Transverse colon (tissue), 4 donors: Measurements from ENCODE around the gene PCMTD2. TPM values are rescaled to one million over a fixed set of nuclear protein-coding genes. Genes with fewer than 3 reads are reported as not detected.

Experiments used
- DNase-seq: peaks from one replicate; pipeline ENCODE4 v3.0.0-alpha.2; 2019
- H3K27ac ChIP-seq, 4 donors: fragments of 200-600 bp; sonication (generic); 2 replicates each; pipeline ENCODE4 v1.5.1; 2016 to 2018; ENCODE audit warnings: inconsistent platforms in 4 of 4
- H3K27me3 ChIP-seq: fragments of 200-600 bp; sonication (generic); 2 replicates; pipeline ENCODE4 v1.5.1; 2017; ENCODE audit warnings: inconsistent platforms
- H3K36me3 ChIP-seq, 4 donors: fragments of 200-600 bp; sonication (generic); 2 replicates each; pipeline ENCODE4 v1.5.1; 2017 to 2019; ENCODE audit warnings: inconsistent platforms in 4 of 4
- H3K4me1 ChIP-seq, 4 donors: fragments of 200-600 bp; sonication (generic); 2 replicates each; pipeline ENCODE4 v1.5.1; 2017 to 2020; ENCODE audit warnings: inconsistent platforms in 4 of 4
- H3K4me3 ChIP-seq, 4 donors: fragments of 200-600 bp; sonication (generic); 1 replicate in 1 of 4; 2 replicates in 3 of 4; pipeline versions ENCODE4 v1.5.1 to v1.6.1; 2017 to 2019; ENCODE audit warnings: inconsistent platforms in 4 of 4
- H3K9me3 ChIP-seq, 2 donors: fragments of 200-600 bp; sonication (generic); 2 replicates each; pipeline ENCODE4 v1.5.1; 2017 to 2019; ENCODE audit warnings: inconsistent platforms in 2 of 2
- CTCF ChIP-seq, 5 experiments: fragments of 200-600 bp in 3 of 5; fragments of 450-650 bp in 2 of 5; sonication (generic) in 3 of 5; IDR thresholded peaks; 1 replicate in 2 of 5; 2 replicates in 3 of 5; pipeline ENCODE4 v1.5.1; 2016 to 2017; ENCODE audit warnings: antibody characterized with exemption in 5 of 5, inconsistent platforms in 3 of 5, mild to moderate bottlenecking in 2 of 5, moderate library complexity in 1 of 5
- EP300 ChIP-seq: sonication (generic); formaldehyde crosslinking; IDR thresholded peaks from one replicate; pipeline ENCODE4 v1.6.1; 2017; ENCODE audit warnings: antibody characterized with exemption, low read depth
- POLR2A ChIP-seq: fragments of 450-650 bp; IDR thresholded peaks from one replicate; pipeline ENCODE4 v1.6.1; 2016; ENCODE audit warnings: antibody characterized with exemption, mild to moderate bottlenecking, moderate library complexity
- POLR2AphosphoS5 ChIP-seq, 3 donors: sonication (generic); formaldehyde crosslinking; IDR thresholded peaks; one replicate each; pipeline ENCODE4 v1.6.1; 2016; ENCODE audit warnings: antibody characterized with exemption in 3 of 3
- WGBS, 2 donors: methylation state at CpG; one replicate each; pipeline ENCODE4 v1.1.5; 2018; ENCODE audit warnings: low coverage in 1 of 2; 5-methylcytosine and 5-hydroxymethylcytosine counted together
- in situ Hi-C, 4 donors: fragments of 200-750 bp; cut with MboI; loops; one replicate each; pipeline versions ENCODE4 v1.15.0 to v1.15.1; 2017; ENCODE audit warnings: low sequenced_read_pairs in 3 of 4, low pct_ligation_motif_present in 1 of 4, low pct_unique_long_range_greater_than_20kb in 1 of 4
- intact Hi-C: fragments of 100-400 bp; cut with DNase I; formaldehyde crosslinking; loops from one replicate; pipeline ENCODE4 v1.15.1; 2023; ENCODE audit warnings: low total_unique reads
- total RNA-seq, 4 donors: library from RNA; depleted of rRNA; stranded (reverse); fragments of >200 nt; gene quantifications; one replicate each; pipeline ENCODE4 v1.1.0, GENCODE V29; 2016

PCMTD2 gene
- total RNA-seq, 4 donors from 2014 or later, result 17.6 to 55.3 (median 34.2) TPM

- Histone ChIP-seq H3K36me3 (peaks cover 0 to 13% (median 3%) of the 10 kb centered on the region in 4 donors), H3K27me3 (no peaks in the 10 kb centered on the region), H3K4me1 (peaks cover 0 to 12% (median 1%) of the 10 kb centered on the region in 4 donors), H3K9me3 (no peaks in the 10 kb centered on the region), H3K27ac (no peak overlapping the region), H3K4me3 (no peak overlapping the region)
- DNase-seq, result no peak
- intact Hi-C loops, result no loop called here
- 83 to 88% methylated on average over 1 to 5 of the region's 5 CpGs for WGBS, 2 donors
- TF ChIP-seq EP300 (no peak), CTCF (IDR thresholded peaks at IDR 0.05) (no peak), POLR2AphosphoS5 (IDR thresholded peaks at IDR 0.05) (no peak), POLR2A (no peak)
- in situ Hi-C loops, result no loop called here
These were observed 9.7 kb downstream of the PCMTD2 start for GRCh38 chr20:64265201-64265600.

- Histone ChIP-seq H3K27me3 (no peaks in the 10 kb centered on the region), H3K36me3 (peaks cover 0 to 13% (median 3%) of the 10 kb centered on the region in 4 donors)
- WGBS, 2 donors, result 90 to 96% methylated on average over 5 of the region's 5 CpGs
These were observed 11.4 kb downstream of the PCMTD2 start for GRCh38 chr20:64266988-64267387.

GRCh38 chr20:64268174-64268573, 12.6 kb downstream of the PCMTD2 start:
- no peaks in the 10 kb centered on the region for H3K4me1 ChIP-seq
- H3K27ac ChIP-seq, result no peak overlapping the region
- no peak for TF ChIP-seq POLR2AphosphoS5 (IDR thresholded peaks at IDR 0.05)
- no peak for TF ChIP-seq EP300
- TF ChIP-seq CTCF (IDR thresholded peaks at IDR 0.05), result no peak
- TF ChIP-seq POLR2A, result no peak
- intact Hi-C loops (no loop called here), in situ Hi-C loops (no loop called here)
- DNase-seq, result no peak
- H3K27me3 ChIP-seq, result no peaks in the 10 kb centered on the region
- H3K4me3 ChIP-seq, result no peak overlapping the region
- H3K9me3 ChIP-seq, result no peaks in the 10 kb centered on the region
- 91 to 95% methylated on average over 7 to 10 of the region's 10 CpGs for WGBS, 2 donors
- peaks cover 0 to 17% (median 4%) of the 10 kb centered on the region in 4 donors for H3K36me3 ChIP-seq

More at GRCh38 chr20:64266988-64267387, 11.4 kb downstream of the PCMTD2 start:
- H3K9me3 ChIP-seq, result no peaks in the 10 kb centered on the region
- no peaks in the 10 kb centered on the region for H3K4me1 ChIP-seq
- intact Hi-C loops (no loop called here), in situ Hi-C loops (no loop called here)
- no peak for TF ChIP-seq POLR2AphosphoS5 (IDR thresholded peaks at IDR 0.05)
- no peak for TF ChIP-seq EP300
- no peak for TF ChIP-seq POLR2A
- TF ChIP-seq CTCF (IDR thresholded peaks at IDR 0.05), result no peak
- H3K4me3 ChIP-seq, result no peak overlapping the region
- no peak overlapping the region for H3K27ac ChIP-seq
- no peak for DNase-seq

GRCh38 chr20:64269604-64270411, 14.3 kb downstream of the PCMTD2 start:
- TF ChIP-seq CTCF (IDR thresholded peaks at IDR 0.05) (no peak), POLR2AphosphoS5 (IDR thresholded peaks at IDR 0.05) (no peak), EP300 (no peak)
- Histone ChIP-seq H3K36me3 (peaks cover 0 to 26% (median 7%) of the 10 kb centered on the region in 4 donors), H3K27me3 (no peaks in the 10 kb centered on the region), H3K4me3 (no peak overlapping the region), H3K9me3 (no peaks in the 10 kb centered on the region), H3K4me1 (no peaks in the 10 kb centered on the region), H3K27ac (no peak overlapping the region)
- no peak for DNase-seq
- 94 to 97% methylated on average over 44 to 53 of the region's 53 CpGs for WGBS, 2 donors
- intact Hi-C loops, result no loop called here
- in situ Hi-C loops, result no loop called here
